PC-9 (cell line): ENCODE data around the gene SLX4IP. TPM values are rescaled to one million over a fixed set of nuclear protein-coding genes. Genes with fewer than 3 reads are reported as not detected.

Experiments used
- BruUV-seq: library from RNA; stranded (reverse); fragments of 400-500 nt; replicated peaks from 2 replicates; lab custom pipeline; 2021; lab: Mats Ljungman, UMichigan
- CTCF ChIA-PET: fragments of 300-600 bp; sonication (Branson Sonifier 250); formaldehyde crosslinking; loops from one replicate; lab custom pipeline; 2022; ENCODE audit warnings: antibody characterized with exemption; lab: Charles Lee
- POLR2A ChIA-PET: fragments of 300-600 bp; sonication (Branson Sonifier 250); formaldehyde crosslinking; loops from one replicate; lab custom pipeline; 2022; ENCODE audit warnings: antibody characterized with exemption; ENCODE audit not compliant: unreplicated experiment; lab: Charles Lee
- DNase-seq, 2 experiments: peaks; one replicate each; pipeline versions ENCODE4 v3.0.0 to v3.0.0-alpha.2; 2015 to 2022; ENCODE audit warnings: mixed read lengths in 1 of 2
- H2AFZ ChIP-seq: fragments of 200-600 bp; sonication (generic); 2 replicates; pipeline ENCODE4 v1.8.1; 2017; ENCODE audit warnings: antibody characterized with exemption
- H3F3A ChIP-seq: fragments of 200-600 bp; sonication (generic); 2 replicates; pipeline ENCODE4 v1.8.1; 2017; ENCODE audit warnings: antibody characterized with exemption, mild to moderate bottlenecking, low read depth; ENCODE audit not compliant: insufficient read depth
- H3K27ac ChIP-seq: fragments of 200-600 bp; sonication (generic); 2 replicates; pipeline ENCODE4 v1.6.1; 2016; ENCODE audit warnings: mixed run types
- H3K27me3 ChIP-seq: fragments of 200-600 bp; sonication (generic); 2 replicates; pipeline ENCODE4 v1.6.1; 2016; ENCODE audit warnings: low read depth, mixed run types; ENCODE audit not compliant: insufficient read depth
- H3K36me3 ChIP-seq: fragments of 200-600 bp; sonication (generic); 2 replicates; pipeline ENCODE4 v1.6.1; 2016; ENCODE audit warnings: low read depth, mixed run types
- H3K4me1 ChIP-seq: fragments of 200-600 bp; sonication (generic); replicated peaks from 2 replicates; pipeline ENCODE4 v1.6.1; 2016; ENCODE audit warnings: mixed run types; ENCODE audit not compliant: insufficient read depth
- H3K4me2 ChIP-seq: fragments of 200-600 bp; sonication (generic); 2 replicates; pipeline ENCODE4 v1.6.1; 2017; ENCODE audit warnings: mixed run types
- H3K4me3 ChIP-seq: fragments of 200-600 bp; sonication (generic); 2 replicates; pipeline ENCODE4 v1.6.1; 2016; ENCODE audit warnings: mixed run types
- H3K79me2 ChIP-seq: fragments of 200-600 bp; sonication (generic); 2 replicates; pipeline ENCODE4 v1.6.1; 2017; ENCODE audit warnings: low read depth, mixed run types
- H3K9me2 ChIP-seq: fragments of 200-600 bp; sonication (generic); 2 replicates; pipeline ENCODE4 v1.8.1; 2017; ENCODE audit warnings: mild to moderate bottlenecking; ENCODE audit not compliant: insufficient read depth
- H3K9me3 ChIP-seq: fragments of 200-600 bp; sonication (generic); 2 replicates; pipeline ENCODE4 v1.8.1; 2016; ENCODE audit warnings: low read depth; ENCODE audit not compliant: insufficient read depth
- H4K20me1 ChIP-seq: fragments of 200-600 bp; sonication (generic); 2 replicates; pipeline ENCODE4 v1.8.1; 2017; ENCODE audit not compliant: insufficient read depth
- CTCF ChIP-seq: fragments of 200-600 bp; sonication (generic); conservative IDR thresholded peaks from 2 replicates; pipeline ENCODE4 v1.6.1; 2017; ENCODE audit warnings: mixed run types, antibody characterized with exemption, mild to moderate bottlenecking, moderate library complexity
- EZH2 ChIP-seq: fragments of 200-600 bp; sonication (generic); IDR thresholded peaks from 2 replicates; pipeline ENCODE4 v1.8.0; 2017; ENCODE audit warnings: antibody characterized with exemption, low read depth
- intact Hi-C: fragments of 100-400 bp; cut with micrococcal nuclease; formaldehyde crosslinking; loops from one replicate; pipeline ENCODE4 v1.10.0; 2022; ENCODE audit not compliant: unreplicated experiment
- total RNA-seq: library from RNA; stranded (reverse); gene quantifications from 2 replicates; pipeline ENCODE4 v1.2.3, GENCODE V29; 2021

Gene SLX4IP
- total RNA-seq, 1 experiment from 2014 or later: 13.4 TPM

- Histone ChIP-seq H3K9me2 (no peaks in the 10 kb centered on the region), H3K79me2 (no peaks in the 10 kb centered on the region), H3K4me2 (no peak overlapping the region), H4K20me1 (no peaks in the 10 kb centered on the region), H2AFZ (no peak overlapping the region), H3K9me3 (no peaks in the 10 kb centered on the region), H3F3A (no peaks in the 10 kb centered on the region), H3K4me1 (no peaks in the 10 kb centered on the region), H3K27ac (no peak overlapping the region), H3K36me3 (no peaks in the 10 kb centered on the region), H3K4me3 (no peak overlapping the region), H3K27me3 (no peaks in the 10 kb centered on the region)
- POLR2A ChIA-PET: no interaction called here
- CTCF ChIA-PET: interaction anchor here (0.7 kb wide), 1 partner anchor 10 kb away, joined by 19 read pairs; no protein-coding TSS in a partner anchor
- TF ChIP-seq EZH2 (no peak), CTCF (no peak)
- no peak for DNase-seq
- intact Hi-C loops: no loop called here
- no TSS peak for BruUV-seq
These were observed 66.3 kb downstream of the SLX4IP start for GRCh38 chr20:10501402-10501801.

DNA sequence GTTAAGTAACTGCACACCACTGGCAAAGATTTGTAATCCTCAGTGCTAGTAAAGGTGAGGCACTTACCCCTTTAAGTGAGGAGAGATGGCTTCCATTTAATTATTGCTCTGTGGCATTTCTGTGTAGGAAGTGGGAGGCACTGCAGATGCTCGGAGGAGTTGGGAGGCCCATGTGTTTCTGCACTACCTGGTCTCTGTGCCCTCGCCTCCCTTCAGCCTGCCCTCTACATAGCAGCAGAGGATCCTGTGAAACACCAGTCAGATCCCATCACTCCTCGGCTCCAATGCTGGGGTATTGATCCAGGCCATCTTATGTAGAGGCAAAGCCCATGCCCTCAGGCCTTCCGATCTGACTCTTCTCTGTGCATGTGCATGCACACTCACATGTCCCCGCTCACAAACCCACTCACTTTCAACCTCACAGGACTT lies 67.0 kb downstream of the SLX4IP start:
- Histone ChIP-seq H4K20me1 (no peaks in the 10 kb centered on the region), H3K4me3 (no peak overlapping the region), H3K27me3 (no peaks in the 10 kb centered on the region), H3F3A (no peaks in the 10 kb centered on the region), H3K27ac (no peak overlapping the region), H3K9me2 (no peaks in the 10 kb centered on the region), H2AFZ (no peak overlapping the region), H3K4me1 (no peaks in the 10 kb centered on the region), H3K9me3 (no peaks in the 10 kb centered on the region), H3K79me2 (no peaks in the 10 kb centered on the region), H3K4me2 (no peak overlapping the region), H3K36me3 (no peaks in the 10 kb centered on the region)
- no peak for DNase-seq
- BruUV-seq: no TSS peak
- TF ChIP-seq EZH2: no peak
- TF ChIP-seq CTCF: no peak
- ChIA-PET POLR2A (no interaction called here), CTCF (no interaction called here)
- intact Hi-C loops: no loop called here

GRCh38 chr20:10504608-10504993 lies 69.5 kb downstream of the SLX4IP start:
- H3K79me2 ChIP-seq: no peaks in the 10 kb centered on the region
- H3K4me2 ChIP-seq: no peak overlapping the region
- BruUV-seq: no TSS peak
- no peak overlapping the region for H3K27ac ChIP-seq
- TF ChIP-seq CTCF (no peak), EZH2 (no peak)
- H4K20me1 ChIP-seq: no peaks in the 10 kb centered on the region
- H3K4me1 ChIP-seq: no peaks in the 10 kb centered on the region
- ChIA-PET CTCF (no interaction called here), POLR2A (no interaction called here)
- H3K4me3 ChIP-seq: no peak overlapping the region
- H3K27me3 ChIP-seq: no peaks in the 10 kb centered on the region
- no peaks in the 10 kb centered on the region for H3F3A ChIP-seq
- H2AFZ ChIP-seq: no peak overlapping the region
- intact Hi-C loops: no loop called here
- no peak for DNase-seq
- H3K36me3 ChIP-seq: no peaks in the 10 kb centered on the region
- H3K9me2 ChIP-seq: no peaks in the 10 kb centered on the region
- H3K9me3 ChIP-seq: no peaks in the 10 kb centered on the region
